Measurements from ENCODE around the gene XYLT1.

XYLT1 gene

GRCh38 chr16:17219991-17220390, 250.8 kb downstream of the XYLT1 start:
- Histone ChIP-seq H3K27ac (ENCODE audit: low read length) (no peak overlapping the region), H3K4me1 (ENCODE audit: control insufficient read depth, low read depth, low read length) (peaks cover 7% of the 10 kb centered on the region), H3K4me3 (ENCODE audit: low read length) (no peak overlapping the region), H3K27me3 (ENCODE audit: control insufficient read depth, insufficient read depth, low read length) (no peaks in the 10 kb centered on the region), H3K9me3 (ENCODE audit: control insufficient read depth, low read depth, low read length) (no peaks in the 10 kb centered on the region), H3K9ac (ENCODE audit: low read length) (no peak overlapping the region), H3K36me3 (ENCODE audit: control insufficient read depth, low read depth, low read length) (no peaks in the 10 kb centered on the region)

GRCh38 chr16:17215936-17216335, 254.8 kb downstream of the XYLT1 start:
- H3K9me3 ChIP-seq (ENCODE audit: control insufficient read depth, low read depth, low read length): no peaks in the 10 kb centered on the region
- no peak overlapping the region for H3K27ac ChIP-seq (ENCODE audit: low read length)
- H3K4me1 ChIP-seq (ENCODE audit: control insufficient read depth, low read depth, low read length): no peaks in the 10 kb centered on the region
- no peaks in the 10 kb centered on the region for H3K27me3 ChIP-seq (ENCODE audit: control insufficient read depth, insufficient read depth, low read length)
- no peak overlapping the region for H3K9ac ChIP-seq (ENCODE audit: low read length)
- no peaks in the 10 kb centered on the region for H3K36me3 ChIP-seq (ENCODE audit: control insufficient read depth, low read depth, low read length)
- no peak overlapping the region for H3K4me3 ChIP-seq (ENCODE audit: low read length)

- no peaks in the 10 kb centered on the region for H3K36me3 ChIP-seq (ENCODE audit: control insufficient read depth, low read depth, low read length)
- H3K9me3 ChIP-seq (ENCODE audit: control insufficient read depth, low read depth, low read length): no peaks in the 10 kb centered on the region
- H3K4me3 ChIP-seq (ENCODE audit: low read length): no peak overlapping the region
- H3K9ac ChIP-seq (ENCODE audit: low read length): no peak overlapping the region
- H3K27ac ChIP-seq (ENCODE audit: low read length): no peak overlapping the region
- H3K4me1 ChIP-seq (ENCODE audit: control insufficient read depth, low read depth, low read length): no peaks in the 10 kb centered on the region
- no peaks in the 10 kb centered on the region for H3K27me3 ChIP-seq (ENCODE audit: control insufficient read depth, insufficient read depth, low read length)
Observed at GRCh38 chr16:17215306-17215705, 255.5 kb downstream of the XYLT1 start.

- Histone ChIP-seq H3K27me3 (ENCODE audit: control insufficient read depth, insufficient read depth, low read length) (no peaks in the 10 kb centered on the region), H3K9ac (ENCODE audit: low read length) (no peak overlapping the region), H3K4me3 (ENCODE audit: low read length) (no peak overlapping the region), H3K9me3 (ENCODE audit: control insufficient read depth, low read depth, low read length) (no peaks in the 10 kb centered on the region), H3K27ac (ENCODE audit: low read length) (no peak overlapping the region), H3K36me3 (ENCODE audit: control insufficient read depth, low read depth, low read length) (no peaks in the 10 kb centered on the region), H3K4me1 (ENCODE audit: control insufficient read depth, low read depth, low read length) (no peaks in the 10 kb centered on the region)
Observed at GRCh38 chr16:17213974-17214373, 256.8 kb downstream of the XYLT1 start.

DNA sequence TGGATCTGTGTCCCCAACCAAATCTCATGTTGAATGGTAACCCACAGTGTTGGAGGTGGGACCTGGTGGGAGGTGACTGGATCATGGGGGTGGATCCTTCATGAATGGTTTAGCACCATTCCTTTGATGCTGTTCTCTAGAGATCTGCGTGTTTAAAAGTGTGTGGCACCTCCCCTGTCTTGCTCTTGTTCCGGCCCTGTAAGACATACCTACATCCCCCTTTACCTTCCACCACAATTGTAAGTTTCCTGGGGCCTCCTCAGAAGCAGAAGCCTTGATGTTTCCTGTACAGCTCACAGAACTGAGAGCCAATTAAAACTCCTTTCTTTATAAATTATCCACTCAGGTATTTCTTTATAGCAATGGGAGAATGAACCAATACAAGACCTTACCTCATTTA, 257.7 kb downstream of the XYLT1 start:
- no peak overlapping the region for H3K4me3 ChIP-seq (ENCODE audit: low read length)
- H3K36me3 ChIP-seq (ENCODE audit: control insufficient read depth, low read depth, low read length): no peaks in the 10 kb centered on the region

GRCh38 chr16:17212606-17213005, 258.2 kb downstream of the XYLT1 start:
- no peaks in the 10 kb centered on the region for H3K4me1 ChIP-seq (ENCODE audit: control insufficient read depth, low read depth, low read length)
- H3K4me3 ChIP-seq (ENCODE audit: low read length): no peak overlapping the region
- H3K36me3 ChIP-seq (ENCODE audit: control insufficient read depth, low read depth, low read length): no peaks in the 10 kb centered on the region
- H3K9me3 ChIP-seq (ENCODE audit: control insufficient read depth, low read depth, low read length): no peaks in the 10 kb centered on the region
- no peak overlapping the region for H3K9ac ChIP-seq (ENCODE audit: low read length)
- no peaks in the 10 kb centered on the region for H3K27me3 ChIP-seq (ENCODE audit: control insufficient read depth, insufficient read depth, low read length)
- no peak overlapping the region for H3K27ac ChIP-seq (ENCODE audit: low read length)

More for the DNA sequence above, 257.7 kb downstream of the XYLT1 start:
- Histone ChIP-seq H3K9me3 (ENCODE audit: control insufficient read depth, low read depth, low read length) (no peaks in the 10 kb centered on the region), H3K9ac (ENCODE audit: low read length) (no peak overlapping the region), H3K27me3 (ENCODE audit: control insufficient read depth, insufficient read depth, low read length) (no peaks in the 10 kb centered on the region), H3K4me1 (ENCODE audit: control insufficient read depth, low read depth, low read length) (no peaks in the 10 kb centered on the region), H3K27ac (ENCODE audit: low read length) (no peak overlapping the region)

- Histone ChIP-seq H3K27ac (ENCODE audit: low read length) (no peak overlapping the region), H3K36me3 (ENCODE audit: control insufficient read depth, low read depth, low read length) (no peaks in the 10 kb centered on the region), H3K27me3 (ENCODE audit: control insufficient read depth, insufficient read depth, low read length) (no peaks in the 10 kb centered on the region)
Observed at GRCh38 chr16:17211797-17212196, 259.0 kb downstream of the XYLT1 start.

DNA sequence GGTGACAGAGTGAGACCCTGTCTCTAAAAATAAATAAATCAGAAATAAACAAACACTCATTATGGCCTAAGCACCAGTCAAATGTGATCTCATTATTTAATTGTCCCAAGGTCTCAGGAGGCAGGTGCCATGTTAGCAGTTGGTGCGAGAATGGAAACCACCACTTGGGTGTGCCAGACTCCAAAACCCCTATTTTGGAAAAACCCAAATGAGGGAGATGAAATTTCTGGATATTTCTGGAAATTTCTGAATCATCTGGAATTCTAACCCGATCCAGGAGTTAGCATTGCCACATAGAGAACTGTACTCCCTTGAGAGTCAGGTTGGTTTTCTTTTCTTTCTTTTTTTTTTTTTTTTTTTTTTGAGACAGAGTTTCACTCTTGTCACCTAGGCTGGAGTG, 264.0 kb downstream of the XYLT1 start:
- H3K27ac ChIP-seq (ENCODE audit: low read length): no peak overlapping the region
- H3K9me3 ChIP-seq (ENCODE audit: control insufficient read depth, low read depth, low read length): no peaks in the 10 kb centered on the region

More at GRCh38 chr16:17211797-17212196, 259.0 kb downstream of the XYLT1 start:
- Histone ChIP-seq H3K4me3 (ENCODE audit: low read length) (no peak overlapping the region), H3K9ac (ENCODE audit: low read length) (no peak overlapping the region), H3K9me3 (ENCODE audit: control insufficient read depth, low read depth, low read length) (no peaks in the 10 kb centered on the region), H3K4me1 (ENCODE audit: control insufficient read depth, low read depth, low read length) (no peaks in the 10 kb centered on the region)

DNA sequence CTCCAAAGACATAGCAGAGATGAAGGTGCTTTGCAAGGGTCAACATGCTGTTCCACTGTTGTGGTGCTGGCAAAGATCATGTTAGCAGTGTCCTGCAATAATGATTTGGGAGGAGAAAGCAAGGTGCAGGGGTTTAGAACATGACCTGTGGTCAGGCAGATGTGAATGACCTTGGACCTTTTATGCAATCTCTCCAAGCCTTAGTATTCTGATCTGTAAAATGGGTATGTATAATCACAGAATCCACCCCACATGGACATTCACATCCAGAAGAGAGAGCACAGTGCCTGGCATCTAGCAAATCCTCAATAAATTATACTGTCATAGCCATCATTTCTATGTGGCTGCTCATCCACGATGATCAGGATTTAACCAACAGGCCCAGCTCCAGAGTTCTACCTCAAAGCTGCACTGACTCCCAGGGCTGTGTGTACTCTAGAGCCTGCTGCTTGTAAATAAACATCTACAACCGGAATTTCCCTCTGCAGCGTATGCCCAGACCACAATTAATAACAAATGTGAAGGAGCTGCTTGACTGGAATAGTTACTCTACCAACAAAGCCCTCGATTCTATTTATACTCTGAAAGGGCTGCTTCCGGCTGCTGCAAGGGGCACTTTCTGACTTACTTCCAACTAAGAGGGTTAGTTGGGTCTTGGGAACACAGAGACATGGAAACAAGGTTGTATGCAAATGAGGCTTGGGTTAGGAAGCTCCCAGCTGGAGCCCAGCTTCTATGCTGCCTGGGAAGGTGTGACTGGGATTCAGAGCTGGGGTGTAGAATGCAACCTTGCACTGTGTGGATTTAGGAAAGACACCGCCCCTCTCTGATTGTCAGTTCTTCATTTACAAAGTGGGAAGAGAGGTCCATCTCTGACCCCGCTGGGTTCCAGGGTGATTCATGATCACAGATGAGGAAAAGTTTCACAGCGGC, 265.2 kb downstream of the XYLT1 start:
- Histone ChIP-seq H3K36me3 (ENCODE audit: control insufficient read depth, low read depth, low read length) (no peaks in the 10 kb centered on the region), H3K9me3 (ENCODE audit: control insufficient read depth, low read depth, low read length) (no peaks in the 10 kb centered on the region), H3K27me3 (ENCODE audit: control insufficient read depth, insufficient read depth, low read length) (no peaks in the 10 kb centered on the region), H3K4me1 (ENCODE audit: control insufficient read depth, low read depth, low read length) (peaks cover 19% of the 10 kb centered on the region), H3K27ac (ENCODE audit: low read length) (no peak overlapping the region), H3K9ac (ENCODE audit: low read length) (no peak overlapping the region), H3K4me3 (ENCODE audit: low read length) (no peak overlapping the region)

More for the DNA sequence above, 264.0 kb downstream of the XYLT1 start:
- Histone ChIP-seq H3K27me3 (ENCODE audit: control insufficient read depth, insufficient read depth, low read length) (no peaks in the 10 kb centered on the region), H3K4me3 (ENCODE audit: low read length) (no peak overlapping the region), H3K4me1 (ENCODE audit: control insufficient read depth, low read depth, low read length) (peaks cover 19% of the 10 kb centered on the region), H3K36me3 (ENCODE audit: control insufficient read depth, low read depth, low read length) (no peaks in the 10 kb centered on the region), H3K9ac (ENCODE audit: low read length) (no peak overlapping the region)

GRCh38 chr16:17204644-17205043, 266.1 kb downstream of the XYLT1 start:
- no peaks in the 10 kb centered on the region for H3K27me3 ChIP-seq (ENCODE audit: control insufficient read depth, insufficient read depth, low read length)
- no peak overlapping the region for H3K27ac ChIP-seq (ENCODE audit: low read length)
- H3K36me3 ChIP-seq (ENCODE audit: control insufficient read depth, low read depth, low read length): no peaks in the 10 kb centered on the region
- H3K4me1 ChIP-seq (ENCODE audit: control insufficient read depth, low read depth, low read length): peaks cover 19% of the 10 kb centered on the region
- no peak overlapping the region for H3K4me3 ChIP-seq (ENCODE audit: low read length)
- no peaks in the 10 kb centered on the region for H3K9me3 ChIP-seq (ENCODE audit: control insufficient read depth, low read depth, low read length)
- no peak overlapping the region for H3K9ac ChIP-seq (ENCODE audit: low read length)

GRCh38 chr16:17204206-17204605, 266.6 kb downstream of the XYLT1 start:
- H3K27ac ChIP-seq (ENCODE audit: low read length): no peak overlapping the region
- H3K4me3 ChIP-seq (ENCODE audit: low read length): no peak overlapping the region
- no peaks in the 10 kb centered on the region for H3K9me3 ChIP-seq (ENCODE audit: control insufficient read depth, low read depth, low read length)
- no peaks in the 10 kb centered on the region for H3K27me3 ChIP-seq (ENCODE audit: control insufficient read depth, insufficient read depth, low read length)
- H3K36me3 ChIP-seq (ENCODE audit: control insufficient read depth, low read depth, low read length): no peaks in the 10 kb centered on the region
- peaks cover 19% of the 10 kb centered on the region for H3K4me1 ChIP-seq (ENCODE audit: control insufficient read depth, low read depth, low read length)
- no peak overlapping the region for H3K9ac ChIP-seq (ENCODE audit: low read length)

DNA sequence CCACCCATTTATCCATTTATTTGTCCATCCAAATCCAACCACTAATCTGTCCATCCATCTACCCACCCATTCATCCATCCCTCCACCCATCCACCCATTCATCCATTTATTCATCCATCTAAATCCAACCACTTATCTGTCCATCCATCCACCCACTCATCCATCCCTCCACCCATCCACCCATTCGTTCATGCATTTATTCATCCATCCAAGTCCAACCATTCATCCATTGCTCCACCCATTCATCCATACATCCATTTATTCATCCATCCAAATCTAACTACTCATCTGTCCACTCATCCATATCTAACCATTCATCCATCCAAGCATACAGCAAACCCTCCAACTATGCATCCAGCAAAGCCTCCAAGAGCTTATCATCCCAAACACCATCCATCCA, 267.3 kb downstream of the XYLT1 start:
- Histone ChIP-seq H3K9me3 (ENCODE audit: control insufficient read depth, low read depth, low read length) (no peaks in the 10 kb centered on the region), H3K9ac (ENCODE audit: low read length) (no peak overlapping the region), H3K4me3 (ENCODE audit: low read length) (no peak overlapping the region), H3K27ac (ENCODE audit: low read length) (no peak overlapping the region), H3K36me3 (ENCODE audit: control insufficient read depth, low read depth, low read length) (no peaks in the 10 kb centered on the region), H3K4me1 (ENCODE audit: control insufficient read depth, low read depth, low read length) (peaks cover 19% of the 10 kb centered on the region), H3K27me3 (ENCODE audit: control insufficient read depth, insufficient read depth, low read length) (no peaks in the 10 kb centered on the region)

All from iPS-18a (cell line).